Adrenal gland (tissue), 5 donors: ENCODE measurements around the gene VWDE.

ENCODE experiments used
- POLR2A ChIP-seq, 2 donors: fragments of 450-650 bp; IDR thresholded peaks; one replicate each; pipeline ENCODE4 v1.6.1; 2017; ENCODE audit warnings: antibody characterized with exemption in 2 of 2, mild to moderate bottlenecking in 2 of 2, moderate library complexity in 1 of 2
- TF ChIP-seq, protein P1 (sequence below), 6 experiments: fragments of 450-650 bp in 4 of 6; fragments of 200-600 bp in 2 of 6; sonication (generic) in 1 of 6; IDR thresholded peaks; 1 replicate in 5 of 6; 2 replicates in 1 of 6; pipeline versions ENCODE4 v1.5.1 to v1.8.0; 2016 to 2021; ENCODE audit warnings: antibody characterized with exemption in 6 of 6, mild to moderate bottlenecking in 2 of 6, moderate library complexity in 1 of 6
- donor health status: DM: no; HTN: no; CAD: no.

DNA sequence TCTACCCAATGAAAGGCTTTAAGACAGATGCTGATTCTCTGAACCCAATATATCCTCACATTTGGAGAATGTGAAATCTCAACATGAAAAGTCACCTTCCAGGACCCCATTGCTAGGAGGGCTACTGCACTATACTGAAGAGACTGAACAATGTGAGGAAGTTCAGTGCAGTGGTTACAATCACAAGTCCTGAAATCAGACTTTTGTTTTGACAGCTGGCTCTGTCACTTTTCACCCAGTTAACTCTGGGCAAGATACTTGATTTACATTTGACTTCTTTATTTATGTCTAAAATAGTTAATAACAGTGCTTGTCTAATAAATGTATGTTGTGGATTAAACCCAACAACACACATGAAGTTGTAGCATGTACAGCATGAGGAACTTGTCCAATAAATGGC, 14.8 kb upstream of the VWDE start:
- no peak for TF ChIP-seq POLR2A (IDR thresholded peaks at IDR 0.05)
- TF ChIP-seq, protein P1, sequence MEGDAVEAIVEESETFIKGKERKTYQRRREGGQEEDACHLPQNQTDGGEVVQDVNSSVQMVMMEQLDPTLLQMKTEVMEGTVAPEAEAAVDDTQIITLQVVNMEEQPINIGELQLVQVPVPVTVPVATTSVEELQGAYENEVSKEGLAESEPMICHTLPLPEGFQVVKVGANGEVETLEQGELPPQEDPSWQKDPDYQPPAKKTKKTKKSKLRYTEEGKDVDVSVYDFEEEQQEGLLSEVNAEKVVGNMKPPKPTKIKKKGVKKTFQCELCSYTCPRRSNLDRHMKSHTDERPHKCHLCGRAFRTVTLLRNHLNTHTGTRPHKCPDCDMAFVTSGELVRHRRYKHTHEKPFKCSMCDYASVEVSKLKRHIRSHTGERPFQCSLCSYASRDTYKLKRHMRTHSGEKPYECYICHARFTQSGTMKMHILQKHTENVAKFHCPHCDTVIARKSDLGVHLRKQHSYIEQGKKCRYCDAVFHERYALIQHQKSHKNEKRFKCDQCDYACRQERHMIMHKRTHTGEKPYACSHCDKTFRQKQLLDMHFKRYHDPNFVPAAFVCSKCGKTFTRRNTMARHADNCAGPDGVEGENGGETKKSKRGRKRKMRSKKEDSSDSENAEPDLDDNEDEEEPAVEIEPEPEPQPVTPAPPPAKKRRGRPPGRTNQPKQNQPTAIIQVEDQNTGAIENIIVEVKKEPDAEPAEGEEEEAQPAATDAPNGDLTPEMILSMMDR (IDR thresholded peaks at IDR 0.05) = no peak
